SK-N-SH (cell line): ENCODE measurements around the gene PAM. TPM values are rescaled to one million over a fixed set of nuclear protein-coding genes. Genes with fewer than 3 reads are reported as not detected.

Experiments
- CTCF ChIA-PET: fragments of 300-600, 350-600 bp; formaldehyde crosslinking; extraction: SDS; loops from one replicate; lab custom pipeline; 2021; lab: Yijun Ruan, JAX
- POLR2A ChIA-PET: fragments of 350-600 bp; sonication (Branson Sonifier 250); formaldehyde crosslinking; extraction: SDS; loops from one replicate; lab custom pipeline; 2020; ENCODE audit warnings: antibody characterized with exemption, inconsistent platforms; lab: Yijun Ruan, JAX
- DNase-seq: peaks from one replicate; pipeline ENCODE4 v3.0.0; 2012
- H2AFZ ChIP-seq: fragments of 200-600 bp; sonication (generic); 2 replicates; pipeline ENCODE4 v1.8.1; 2016; ENCODE audit warnings: antibody characterized with exemption, mild to moderate bottlenecking, low read depth
- H3F3A ChIP-seq: fragments of 200-600 bp; sonication (generic); replicated peaks from 2 replicates; pipeline ENCODE3; 2016; ENCODE audit warnings: antibody characterized with exemption, mild to moderate bottlenecking; ENCODE audit not compliant: insufficient read depth
- H3K27ac ChIP-seq, 2 experiments: fragments of 200-500 bp in 1 of 2; fragments of 200-600 bp in 1 of 2; sonication (Bioruptor generic) in 1 of 2; sonication (generic), shearing (Covaris generic) in 1 of 2; 2 replicates each; pipeline versions ENCODE4 v1.5.1 to v1.6.1; 2014 to 2016; ENCODE audit warnings: low read depth in 2 of 2, inconsistent platforms in 1 of 2, low read length in 1 of 2, mild to moderate bottlenecking in 1 of 2, mixed read lengths in 1 of 2
- H3K27me3 ChIP-seq: fragments of 200-600 bp; sonication (generic), shearing (Covaris generic); 2 replicates; pipeline ENCODE4 v1.6.1; 2016; ENCODE audit warnings: mixed run types; ENCODE audit not compliant: insufficient read depth
- H3K36me3 ChIP-seq, 2 experiments: fragments of 200-500 bp in 1 of 2; fragments of 200-600 bp in 1 of 2; sonication (Bioruptor generic) in 1 of 2; sonication (generic) in 1 of 2; replicated peaks in 1 of 2; 2 replicates each; pipeline versions ENCODE3 to v1.5.1; 2014 to 2016; ENCODE audit warnings: low read length in 1 of 2, mild to moderate bottlenecking in 1 of 2; ENCODE audit not compliant: insufficient read depth in 2 of 2, control insufficient read depth in 1 of 2
- H3K4me1 ChIP-seq, 2 experiments: fragments of 200-500 bp in 1 of 2; fragments of 200-600 bp in 1 of 2; sonication (Bioruptor generic) in 1 of 2; sonication (generic), shearing (Covaris generic) in 1 of 2; 2 replicates each; pipeline versions ENCODE4 v1.5.1 to v1.6.1; 2014 to 2016; ENCODE audit warnings: low read depth in 1 of 2, low read length in 1 of 2, mixed run types in 1 of 2; ENCODE audit not compliant: insufficient read depth in 2 of 2, control insufficient read depth in 1 of 2
- H3K4me2 ChIP-seq: fragments of 200-600 bp; sonication (generic), shearing (Covaris generic); 2 replicates; pipeline ENCODE4 v1.6.1; 2017; ENCODE audit warnings: mixed run types
- H3K4me3 ChIP-seq, 2 experiments: fragments of 200-500 bp in 1 of 2; fragments of 200-600 bp in 1 of 2; sonication (Bioruptor generic) in 1 of 2; sonication (generic), shearing (Covaris generic) in 1 of 2; 2 replicates each; pipeline versions ENCODE4 v1.5.1 to v1.8.1; 2014 to 2016; ENCODE audit warnings: low read depth in 2 of 2, inconsistent platforms in 1 of 2, low read length in 1 of 2, mild to moderate bottlenecking in 1 of 2, mixed read lengths in 1 of 2, moderate library complexity in 1 of 2
- H3K79me2 ChIP-seq: fragments of 200-600 bp; sonication (generic); 2 replicates; pipeline ENCODE4 v1.8.1; 2017; ENCODE audit warnings: mild to moderate bottlenecking; ENCODE audit not compliant: insufficient read depth
- H3K9ac ChIP-seq: fragments of 200-600 bp; sonication (generic); 2 replicates; pipeline ENCODE4 v1.6.1; 2017; ENCODE audit warnings: mixed run types
- H3K9me2 ChIP-seq: fragments of 200-600 bp; sonication (generic); 2 replicates; pipeline ENCODE4 v1.6.1; 2017; ENCODE audit warnings: mixed run types
- H3K9me3 ChIP-seq: fragments of 200-600 bp; sonication (generic); 2 replicates; pipeline ENCODE4 v1.6.1; 2017; ENCODE audit warnings: mixed run types, mild to moderate bottlenecking, moderate library complexity
- H4K20me1 ChIP-seq: fragments of 200-600 bp; sonication (generic); 2 replicates; pipeline ENCODE4 v1.6.1; 2017; ENCODE audit warnings: mild to moderate bottlenecking, mixed run types; ENCODE audit not compliant: insufficient read depth
- CHD2 ChIP-seq: fragments of 150-350 bp; IDR thresholded peaks from 2 replicates; pipeline ENCODE4 v1.6.1; 2018; ENCODE audit warnings: low read length; ENCODE audit not compliant: partially characterized antibody
- MEF2A ChIP-seq: IDR thresholded peaks from 2 replicates; pipeline ENCODE4 v1.4.0; 2012; ENCODE audit warnings: low read depth, borderline replicate concordance
- NFIC ChIP-seq: IDR thresholded peaks from 2 replicates; pipeline ENCODE4 v1.4.0; 2012; ENCODE audit warnings: borderline replicate concordance
- POLR2AphosphoS5 ChIP-seq: IDR thresholded peaks from 2 replicates; pipeline ENCODE4 v1.6.1; 2012; ENCODE audit warnings: low read depth, low read length
- RAD21 ChIP-seq: IDR thresholded peaks from 2 replicates; pipeline ENCODE4 v1.6.1; 2012; ENCODE audit warnings: mild to moderate bottlenecking, low read length
- RXRA ChIP-seq: IDR thresholded peaks from 2 replicates; pipeline ENCODE4 v1.4.0; 2012; ENCODE audit warnings: low read depth, mild to moderate bottlenecking, borderline replicate concordance
- SMC3 ChIP-seq: IDR thresholded peaks from 2 replicates; pipeline ENCODE4 v1.6.1; 2012; ENCODE audit warnings: low read depth, low read length, improper control_type of control experiment
- TAF1 ChIP-seq: IDR thresholded peaks from 2 replicates; pipeline ENCODE4 v1.6.1; 2012; ENCODE audit warnings: low read depth, mild to moderate bottlenecking, low read length, moderate library complexity, borderline replicate concordance
- TCF12 ChIP-seq: IDR thresholded peaks from 2 replicates; pipeline ENCODE4 v1.4.0; 2012
- YY1 ChIP-seq: IDR thresholded peaks from 2 replicates; pipeline ENCODE4 v1.4.0; 2012; ENCODE audit warnings: low read depth, mild to moderate bottlenecking
- polyA plus RNA-seq, 3 experiments: library from polyadenylated mRNA; depleted of rRNA; stranded (reverse); fragments of >200 nt; gene quantifications; 2 replicates each; pipeline ENCODE4 v1.2.3, GENCODE V29; 2012
- TF ChIP-seq, protein P1 (sequence below): IDR thresholded peaks from 2 replicates; pipeline ENCODE4 v1.4.0; 2012; ENCODE audit warnings: low read depth, borderline replicate concordance
- TF ChIP-seq, protein P2 (sequence below): fragments of 150-350 bp; IDR thresholded peaks from 2 replicates; pipeline ENCODE4 v1.6.1; 2017; ENCODE audit warnings: antibody characterized with exemption, low read length, low read depth, borderline replicate concordance
- TF ChIP-seq, protein P3 (sequence below): IDR thresholded peaks from 2 replicates; pipeline ENCODE4 v1.4.0; 2012; ENCODE audit warnings: low read depth
- TF ChIP-seq, protein P4 (sequence below): IDR thresholded peaks from 2 replicates; pipeline ENCODE4; 2012
- TF ChIP-seq, protein P5 (sequence below): IDR thresholded peaks from 2 replicates; pipeline ENCODE4 v1.4.0; 2012; ENCODE audit warnings: low read depth, borderline replicate concordance

PAM gene
- polyA plus RNA-seq, 1 of the 3 experiments (the other 2 are of a cell fraction) = 507 TPM

DNA sequence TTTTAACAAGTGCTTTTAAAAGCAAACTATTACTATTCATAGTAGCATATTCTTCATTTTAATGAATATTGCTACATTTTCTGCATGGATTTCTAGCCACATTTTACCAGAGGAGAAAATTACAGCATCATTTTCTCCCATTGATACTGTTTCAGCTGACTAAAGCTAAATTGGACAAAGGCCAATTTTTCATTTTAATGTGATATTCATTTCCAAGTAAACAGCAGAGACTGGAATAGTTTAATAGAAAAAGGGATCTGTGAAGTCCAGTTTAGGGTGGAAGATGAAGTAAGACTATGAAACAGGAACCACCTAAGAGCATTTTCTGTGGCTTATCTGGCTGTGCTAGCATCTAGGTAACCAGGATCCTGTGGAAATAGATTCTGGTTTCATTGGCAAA lies 236.7 kb downstream of the PAM start:
- no peaks in the 10 kb centered on the region for H4K20me1 ChIP-seq
- H2AFZ ChIP-seq = no peak overlapping the region
- no peak for DNase-seq
- no peaks in the 10 kb centered on the region for H3K79me2 ChIP-seq
- H3K4me1 ChIP-seq = no peaks in the 10 kb centered on the region; a peak in 2 of 4 replicates
- H3K9me3 ChIP-seq = no peaks in the 10 kb centered on the region
- peaks cover 3% of the 10 kb centered on the region for H3F3A ChIP-seq
- H3K27me3 ChIP-seq = no peaks in the 10 kb centered on the region
- no peaks in the 10 kb centered on the region for H3K9me2 ChIP-seq
- ChIA-PET POLR2A (interaction anchor here (0.6 kb wide), 1 partner anchor 188 kb away, joined by 3 read pairs; no protein-coding TSS in a partner anchor), CTCF (no interaction called here)
- H3K4me3 ChIP-seq = no peak overlapping the region
- H3K27ac ChIP-seq = no peak overlapping the region
- peaks cover 35 to 48% of the 10 kb centered on the region in 2 experiments for H3K36me3 ChIP-seq
- no peak overlapping the region for H3K9ac ChIP-seq
- no peak overlapping the region for H3K4me2 ChIP-seq
- TF ChIP-seq, protein P1, sequence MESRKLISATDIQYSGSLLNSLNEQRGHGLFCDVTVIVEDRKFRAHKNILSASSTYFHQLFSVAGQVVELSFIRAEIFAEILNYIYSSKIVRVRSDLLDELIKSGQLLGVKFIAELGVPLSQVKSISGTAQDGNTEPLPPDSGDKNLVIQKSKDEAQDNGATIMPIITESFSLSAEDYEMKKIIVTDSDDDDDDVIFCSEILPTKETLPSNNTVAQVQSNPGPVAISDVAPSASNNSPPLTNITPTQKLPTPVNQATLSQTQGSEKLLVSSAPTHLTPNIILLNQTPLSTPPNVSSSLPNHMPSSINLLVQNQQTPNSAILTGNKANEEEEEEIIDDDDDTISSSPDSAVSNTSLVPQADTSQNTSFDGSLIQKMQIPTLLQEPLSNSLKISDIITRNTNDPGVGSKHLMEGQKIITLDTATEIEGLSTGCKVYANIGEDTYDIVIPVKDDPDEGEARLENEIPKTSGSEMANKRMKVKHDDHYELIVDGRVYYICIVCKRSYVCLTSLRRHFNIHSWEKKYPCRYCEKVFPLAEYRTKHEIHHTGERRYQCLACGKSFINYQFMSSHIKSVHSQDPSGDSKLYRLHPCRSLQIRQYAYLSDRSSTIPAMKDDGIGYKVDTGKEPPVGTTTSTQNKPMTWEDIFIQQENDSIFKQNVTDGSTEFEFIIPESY = no peak
- TF ChIP-seq RAD21 = no peak
- no peak for TF ChIP-seq MEF2A
- TF ChIP-seq YY1 = no peak
- no peak for TF ChIP-seq NFIC
- TF ChIP-seq CHD2 = no peak
- TF ChIP-seq, protein P2, sequence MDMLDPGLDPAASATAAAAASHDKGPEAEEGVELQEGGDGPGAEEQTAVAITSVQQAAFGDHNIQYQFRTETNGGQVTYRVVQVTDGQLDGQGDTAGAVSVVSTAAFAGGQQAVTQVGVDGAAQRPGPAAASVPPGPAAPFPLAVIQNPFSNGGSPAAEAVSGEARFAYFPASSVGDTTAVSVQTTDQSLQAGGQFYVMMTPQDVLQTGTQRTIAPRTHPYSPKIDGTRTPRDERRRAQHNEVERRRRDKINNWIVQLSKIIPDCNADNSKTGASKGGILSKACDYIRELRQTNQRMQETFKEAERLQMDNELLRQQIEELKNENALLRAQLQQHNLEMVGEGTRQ = no peak
- TF ChIP-seq, protein P3, sequence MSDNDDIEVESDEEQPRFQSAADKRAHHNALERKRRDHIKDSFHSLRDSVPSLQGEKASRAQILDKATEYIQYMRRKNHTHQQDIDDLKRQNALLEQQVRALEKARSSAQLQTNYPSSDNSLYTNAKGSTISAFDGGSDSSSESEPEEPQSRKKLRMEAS = no peak
- TF ChIP-seq TAF1 = no peak
- TF ChIP-seq RXRA = no peak
- TF ChIP-seq POLR2AphosphoS5 = no peak
- TF ChIP-seq SMC3 = no peak
- TF ChIP-seq, protein P4, sequence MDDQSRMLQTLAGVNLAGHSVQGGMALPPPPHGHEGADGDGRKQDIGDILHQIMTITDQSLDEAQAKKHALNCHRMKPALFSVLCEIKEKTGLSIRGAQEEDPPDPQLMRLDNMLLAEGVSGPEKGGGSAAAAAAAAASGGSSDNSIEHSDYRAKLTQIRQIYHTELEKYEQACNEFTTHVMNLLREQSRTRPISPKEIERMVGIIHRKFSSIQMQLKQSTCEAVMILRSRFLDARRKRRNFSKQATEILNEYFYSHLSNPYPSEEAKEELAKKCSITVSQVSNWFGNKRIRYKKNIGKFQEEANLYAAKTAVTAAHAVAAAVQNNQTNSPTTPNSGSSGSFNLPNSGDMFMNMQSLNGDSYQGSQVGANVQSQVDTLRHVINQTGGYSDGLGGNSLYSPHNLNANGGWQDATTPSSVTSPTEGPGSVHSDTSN = no peak
- TF ChIP-seq, protein P5, sequence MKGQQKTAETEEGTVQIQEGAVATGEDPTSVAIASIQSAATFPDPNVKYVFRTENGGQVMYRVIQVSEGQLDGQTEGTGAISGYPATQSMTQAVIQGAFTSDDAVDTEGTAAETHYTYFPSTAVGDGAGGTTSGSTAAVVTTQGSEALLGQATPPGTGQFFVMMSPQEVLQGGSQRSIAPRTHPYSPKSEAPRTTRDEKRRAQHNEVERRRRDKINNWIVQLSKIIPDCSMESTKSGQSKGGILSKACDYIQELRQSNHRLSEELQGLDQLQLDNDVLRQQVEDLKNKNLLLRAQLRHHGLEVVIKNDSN = no peak
- TF ChIP-seq TCF12 = no peak
- TF ChIP-seq, all 33 proteins: peak for 0
